Psoas muscle (tissue), 8 donors: ENCODE results near the gene TMEM255B. TPM values are rescaled to one million over a fixed set of nuclear protein-coding genes. Genes with fewer than 3 reads are reported as not detected.

Experiments used
- ATAC-seq, 4 donors: fragments of 200-7000 bp; cut with Tn5 transposase; one replicate each; pipeline ENCODE4 v1.9.1; 2020; ENCODE audit warnings: moderate library complexity in 3 of 4, mild to moderate bottlenecking in 2 of 4
- DNase-seq, 2 donors: peaks; one replicate each; pipeline ENCODE4 v3.0.0-alpha.2; 2020
- H3K27ac ChIP-seq: fragments of 200-600 bp; one replicate; pipeline ENCODE4 v1.8.0; 2022
- H3K27me3 ChIP-seq, 3 donors: fragments of 200-600 bp in 1 of 3; one replicate each; pipeline versions ENCODE4 v1.6.1 to v1.8.0; 2013 to 2022; ENCODE audit warnings: low read length in 2 of 3, mild to moderate bottlenecking in 2 of 3, moderate library complexity in 1 of 3; ENCODE audit not compliant: insufficient read depth in 3 of 3
- H3K36me3 ChIP-seq, 2 donors: fragments of 200-600 bp in 1 of 2; one replicate each; pipeline versions ENCODE4 v1.6.1 to v1.8.0; 2013 to 2022; ENCODE audit warnings: low read depth in 1 of 2, mild to moderate bottlenecking in 1 of 2, moderate library complexity in 1 of 2; ENCODE audit not compliant: insufficient read depth in 1 of 2
- H3K4me1 ChIP-seq: fragments of 200-600 bp; one replicate; pipeline ENCODE4 v1.8.0; 2022
- H3K4me3 ChIP-seq: fragments of 200-600 bp; one replicate; pipeline ENCODE4 v1.8.0; 2022; ENCODE audit warnings: mild to moderate bottlenecking
- H3K9me3 ChIP-seq: fragments of 200-600 bp; one replicate; pipeline ENCODE4 v1.8.0; 2022
- CTCF ChIP-seq: fragments of 200-600 bp; IDR thresholded peaks from one replicate; pipeline ENCODE4 v1.8.0; 2022; ENCODE audit warnings: antibody characterized with exemption
- WGBS, 3 donors: extraction: QIAGEN DNeasy Blood & Tissue Kit; methylation state at CpG; one replicate each; pipeline versions ENCODE4 v1.1.6 to v1.1.7; 2013; 5-methylcytosine and 5-hydroxymethylcytosine counted together
- intact Hi-C, 2 donors: fragments of 100-400 bp; cut with DNase I; formaldehyde crosslinking; loops; one replicate each; pipeline versions ENCODE4 v1.11.0 to v1.14.2; 2022
- polyA plus RNA-seq, 3 donors: library from polyadenylated mRNA; stranded (reverse); fragments of 200-250 nt; gene quantifications; one replicate each; pipeline ENCODE4 v1.2.3, GENCODE V29; 2013
- total RNA-seq, 4 donors: library from RNA; stranded (reverse); fragmentation: NEBNext Ultra II Directional in 2 of 4; extraction: Animal tissue kit (Norgen Biotek cat#: 25700) in 2 of 4; gene quantifications; one replicate each; pipeline versions ENCODE4 v1.2.1 to v1.2.4, GENCODE V29; 2021 to 2023
- donor health status: healthy with polysubstance abuse.
- donor health status: DM: no; HTN: no; CAD: no; lungs with moderate emphysema.
- donor health status: Bipolar disorder and iron deficiency.
- donor health status: healthy.
- donor health status: DM: yes; HTN: yes; CAD: no.
- donor health status: DM: no; HTN: no; CAD: no.
- donor health status: DM: no; HTN: no; CAD: no.
- donor health status: DM: yes; HTN: yes; CAD: no.

Gene TMEM255B
- total and polyA plus RNA-seq, 7 donors: 0.45 to 5.1 (median 2.1) TPM

GRCh38 chr13:113846636-113847318, 87.8 kb downstream of the TMEM255B start:
- Histone ChIP-seq H3K4me3 (no peak overlapping the region), H3K36me3 (peaks cover 0 to 65% of the 10 kb centered on the region in 2 donors), H3K27me3 (no peaks in the 10 kb centered on the region), H3K4me1 (peaks cover 33% of the 10 kb centered on the region), H3K9me3 (no peaks in the 10 kb centered on the region), H3K27ac (no peak overlapping the region)
- TF ChIP-seq CTCF: no peak
- DNase-seq (peak in 1 of 2 donors; percentile 48), ATAC-seq (no peak)
- 93 to 94% (median 94%) methylated on average over 28 of the region's 28 CpGs for WGBS, 3 donors
- intact Hi-C loops: no loop called here

- Histone ChIP-seq H3K27ac (no peak overlapping the region), H3K9me3 (no peaks in the 10 kb centered on the region), H3K27me3 (no peaks in the 10 kb centered on the region), H3K36me3 (peaks cover 0 to 61% of the 10 kb centered on the region in 2 donors), H3K4me1 (peaks cover 38% of the 10 kb centered on the region), H3K4me3 (no peak overlapping the region)
- WGBS, 3 donors: 74 to 82% (median 77%) methylated on average over 8 of the region's 8 CpGs
- DNase-seq: no peak
- no peak for TF ChIP-seq CTCF
- intact Hi-C loops: no loop called here
- no peak for ATAC-seq
These were observed 89.0 kb downstream of the TMEM255B start for GRCh38 chr13:113848020-113848419.

DNA sequence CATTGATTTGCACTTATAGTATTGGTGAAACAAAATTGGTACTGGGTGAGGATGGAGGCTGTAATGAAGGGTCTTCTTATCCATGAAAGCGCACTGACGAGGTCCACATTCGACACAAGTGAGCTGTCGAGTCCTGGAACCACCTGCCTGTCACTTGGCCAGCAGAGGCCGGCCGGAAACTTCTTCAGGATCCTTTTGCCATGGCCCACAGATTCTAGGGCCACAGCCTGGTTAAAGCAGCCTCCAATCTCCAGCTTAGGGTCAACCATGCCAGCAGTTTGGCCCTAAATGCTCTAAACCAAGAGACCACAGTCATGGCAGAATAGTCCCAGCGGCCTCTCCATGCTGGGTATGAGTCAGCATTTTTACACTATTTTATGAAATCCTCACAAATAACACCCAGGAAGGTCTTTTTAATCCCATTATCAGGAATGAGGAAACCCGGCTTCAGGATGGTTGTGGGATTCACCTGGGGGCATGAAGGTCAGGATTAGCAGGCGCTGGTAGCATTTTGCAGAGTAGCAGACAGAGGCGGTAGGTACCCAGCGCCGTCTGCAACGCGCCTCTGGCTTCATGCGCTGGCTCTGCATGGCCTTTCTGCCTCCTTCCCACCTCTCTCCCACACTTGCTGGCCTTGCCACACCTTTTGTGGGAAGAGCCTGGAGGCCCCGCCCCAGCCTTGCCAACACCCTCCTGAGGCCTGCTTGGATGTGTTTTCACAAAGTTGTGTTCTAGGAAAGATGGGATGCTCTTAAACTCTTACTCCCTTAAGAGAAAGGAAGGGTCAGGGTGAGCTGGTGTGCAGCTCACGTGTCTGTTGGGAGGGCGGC, 89.6 kb downstream of the TMEM255B start:
- no peaks in the 10 kb centered on the region for H3K9me3 ChIP-seq
- DNase-seq (peak in 1 of 2 donors; percentile 34), ATAC-seq (peak in 3 of 4 donors; percentile 25 to 36 (median 31))
- no peak overlapping the region for H3K4me3 ChIP-seq
- no peaks in the 10 kb centered on the region for H3K27me3 ChIP-seq
- intact Hi-C loops: no loop called here
- H3K36me3 ChIP-seq: peaks cover 0 to 55% of the 10 kb centered on the region in 2 donors
- TF ChIP-seq CTCF: no peak
- peak overlapping the region; percentile 7 for H3K27ac ChIP-seq
- H3K4me1 ChIP-seq: peaks cover 44% of the 10 kb centered on the region
- 86 to 90% (median 88%) methylated on average over 18 of the region's 18 CpGs for WGBS, 3 donors

- H3K4me1 ChIP-seq: peaks cover 53% of the 10 kb centered on the region
- 94 to 96% (median 96%) methylated on average over 3 of the region's 3 CpGs for WGBS, 3 donors
- TF ChIP-seq CTCF: no peak
- H3K36me3 ChIP-seq: peaks cover 0 to 46% of the 10 kb centered on the region in 2 donors
- H3K9me3 ChIP-seq: no peaks in the 10 kb centered on the region
- H3K4me3 ChIP-seq: no peak overlapping the region
- H3K27ac ChIP-seq: no peak overlapping the region
- H3K27me3 ChIP-seq: no peaks in the 10 kb centered on the region
- DNase-seq (no peak), ATAC-seq (no peak)
- intact Hi-C loops: no loop called here
These were observed 90.5 kb downstream of the TMEM255B start for GRCh38 chr13:113849546-113849945.
